Neural cell (in vitro differentiated cells): ENCODE results near the gene NEDD1.

Experiments
- EP300 ChIP-seq: fragments of 450-650 bp; conservative IDR thresholded peaks from 2 replicates; pipeline ENCODE4 v1.6.1; 2014; ENCODE audit warnings: antibody characterized with exemption, mild to moderate bottlenecking, moderate library complexity; ENCODE audit not compliant: poor library complexity, severe bottlenecking
- EZH2 ChIP-seq: fragments of 200-600, 300-800 bp; shearing (Covaris generic), sonication (generic); IDR thresholded peaks from 2 replicates; pipeline ENCODE4 v1.6.1; 2014; ENCODE audit warnings: antibody characterized with exemption, low read length, borderline replicate concordance, mild to moderate bottlenecking; ENCODE audit not compliant: insufficient read depth, poor library complexity, severe bottlenecking
- MXI1 ChIP-seq: fragments of 450-650 bp; conservative IDR thresholded peaks from 2 replicates; pipeline ENCODE4 v1.6.1; 2014; ENCODE audit warnings: antibody characterized with exemption, mild to moderate bottlenecking; ENCODE audit not compliant: poor library complexity, severe bottlenecking
- POLR2AphosphoS5 ChIP-seq: IDR thresholded peaks from 2 replicates; pipeline ENCODE4 v1.6.1; 2012
- RAD21 ChIP-seq: fragments of 450-650 bp; conservative IDR thresholded peaks from 2 replicates; pipeline ENCODE4 v1.6.1; 2014; ENCODE audit warnings: antibody characterized with exemption, mild to moderate bottlenecking, moderate library complexity
- REST ChIP-seq: IDR thresholded peaks from 2 replicates; pipeline ENCODE4 v1.6.1; 2012; ENCODE audit warnings: borderline replicate concordance
- SMC3 ChIP-seq: fragments of 450-650 bp; conservative IDR thresholded peaks from 2 replicates; pipeline ENCODE4 v1.6.1; 2014; ENCODE audit warnings: antibody characterized with exemption, mild to moderate bottlenecking, moderate library complexity; ENCODE audit not compliant: poor library complexity
- TAF1 ChIP-seq: IDR thresholded peaks from 2 replicates; pipeline ENCODE4 v1.6.1; 2012; ENCODE audit warnings: low read depth
- TF ChIP-seq, protein P1 (sequence below): fragments of 450-650 bp; IDR thresholded peaks from 2 replicates; pipeline ENCODE4 v1.5.1; 2014; ENCODE audit warnings: antibody characterized with exemption, mild to moderate bottlenecking, moderate library complexity; ENCODE audit not compliant: poor library complexity, severe bottlenecking

DNA sequence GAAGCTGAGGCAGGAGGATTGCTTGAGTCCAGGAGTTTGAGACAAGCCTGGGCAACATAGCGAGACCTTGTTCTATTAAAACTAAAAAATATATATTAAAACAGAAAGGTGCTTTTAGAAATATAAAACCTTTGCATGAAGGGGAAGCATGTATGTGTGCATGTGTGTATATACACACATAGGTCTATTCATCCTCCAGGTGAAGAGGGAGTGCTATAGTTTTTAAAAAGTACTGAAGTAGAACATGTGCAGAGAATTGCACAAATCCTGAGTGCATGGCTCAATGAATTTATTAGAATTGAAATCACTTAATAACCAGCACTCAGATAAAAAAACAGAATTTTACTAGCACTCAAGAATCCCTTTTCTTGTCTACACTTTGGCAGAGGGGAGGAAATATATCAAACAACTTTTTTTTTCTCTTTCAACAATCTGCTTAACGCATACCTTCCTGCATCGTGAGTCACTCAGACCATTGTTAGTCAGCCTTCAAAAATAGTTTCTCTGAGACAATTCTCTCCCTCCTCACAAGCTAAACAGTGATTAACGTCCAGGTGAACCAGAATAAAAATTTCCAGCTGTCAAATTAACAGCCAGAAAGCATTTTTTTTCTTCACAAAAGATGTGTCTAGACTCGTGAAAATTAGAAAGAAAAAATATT, 17.7 kb upstream of the NEDD1 start:
- TF ChIP-seq POLR2AphosphoS5 (no peak), EZH2 (no peak), TAF1 (no peak), REST (no peak), RAD21 (no peak), SMC3 (no peak), MXI1 (no peak), EP300 (no peak)
- TF ChIP-seq, protein P1, sequence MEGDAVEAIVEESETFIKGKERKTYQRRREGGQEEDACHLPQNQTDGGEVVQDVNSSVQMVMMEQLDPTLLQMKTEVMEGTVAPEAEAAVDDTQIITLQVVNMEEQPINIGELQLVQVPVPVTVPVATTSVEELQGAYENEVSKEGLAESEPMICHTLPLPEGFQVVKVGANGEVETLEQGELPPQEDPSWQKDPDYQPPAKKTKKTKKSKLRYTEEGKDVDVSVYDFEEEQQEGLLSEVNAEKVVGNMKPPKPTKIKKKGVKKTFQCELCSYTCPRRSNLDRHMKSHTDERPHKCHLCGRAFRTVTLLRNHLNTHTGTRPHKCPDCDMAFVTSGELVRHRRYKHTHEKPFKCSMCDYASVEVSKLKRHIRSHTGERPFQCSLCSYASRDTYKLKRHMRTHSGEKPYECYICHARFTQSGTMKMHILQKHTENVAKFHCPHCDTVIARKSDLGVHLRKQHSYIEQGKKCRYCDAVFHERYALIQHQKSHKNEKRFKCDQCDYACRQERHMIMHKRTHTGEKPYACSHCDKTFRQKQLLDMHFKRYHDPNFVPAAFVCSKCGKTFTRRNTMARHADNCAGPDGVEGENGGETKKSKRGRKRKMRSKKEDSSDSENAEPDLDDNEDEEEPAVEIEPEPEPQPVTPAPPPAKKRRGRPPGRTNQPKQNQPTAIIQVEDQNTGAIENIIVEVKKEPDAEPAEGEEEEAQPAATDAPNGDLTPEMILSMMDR, result no peak
